ENCODE data around the gene LRRC18.

DNA sequence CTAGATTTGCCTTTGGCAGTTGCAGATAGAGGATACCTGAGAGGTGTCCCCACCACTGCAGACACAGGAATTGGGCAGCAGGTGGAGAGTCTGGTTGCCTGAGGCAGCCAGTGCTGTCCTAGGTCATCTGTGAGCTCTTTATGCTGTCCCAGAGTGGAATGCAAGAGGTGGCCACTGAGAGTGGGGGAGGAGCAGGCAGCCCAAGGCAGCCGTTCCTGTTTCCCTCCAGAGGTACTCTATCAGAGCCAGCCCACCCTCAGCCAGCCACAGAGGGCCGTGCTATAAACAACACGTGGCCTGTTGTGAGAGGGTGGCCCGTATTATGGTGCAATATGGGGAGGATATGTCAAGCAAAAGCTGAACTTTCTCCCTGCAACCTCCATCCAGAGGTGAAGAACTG is 8.5 kb downstream of the LRRC18 start:
- no peak for TF ChIP-seq EZH2 (IDR thresholded peaks at IDR 0.05; ENCODE audit: borderline replicate concordance, low read length)
- TF ChIP-seq, protein P1, sequence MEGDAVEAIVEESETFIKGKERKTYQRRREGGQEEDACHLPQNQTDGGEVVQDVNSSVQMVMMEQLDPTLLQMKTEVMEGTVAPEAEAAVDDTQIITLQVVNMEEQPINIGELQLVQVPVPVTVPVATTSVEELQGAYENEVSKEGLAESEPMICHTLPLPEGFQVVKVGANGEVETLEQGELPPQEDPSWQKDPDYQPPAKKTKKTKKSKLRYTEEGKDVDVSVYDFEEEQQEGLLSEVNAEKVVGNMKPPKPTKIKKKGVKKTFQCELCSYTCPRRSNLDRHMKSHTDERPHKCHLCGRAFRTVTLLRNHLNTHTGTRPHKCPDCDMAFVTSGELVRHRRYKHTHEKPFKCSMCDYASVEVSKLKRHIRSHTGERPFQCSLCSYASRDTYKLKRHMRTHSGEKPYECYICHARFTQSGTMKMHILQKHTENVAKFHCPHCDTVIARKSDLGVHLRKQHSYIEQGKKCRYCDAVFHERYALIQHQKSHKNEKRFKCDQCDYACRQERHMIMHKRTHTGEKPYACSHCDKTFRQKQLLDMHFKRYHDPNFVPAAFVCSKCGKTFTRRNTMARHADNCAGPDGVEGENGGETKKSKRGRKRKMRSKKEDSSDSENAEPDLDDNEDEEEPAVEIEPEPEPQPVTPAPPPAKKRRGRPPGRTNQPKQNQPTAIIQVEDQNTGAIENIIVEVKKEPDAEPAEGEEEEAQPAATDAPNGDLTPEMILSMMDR (IDR thresholded peaks at IDR 0.05; ENCODE audit: low read length), result no peak

Measured in OCI-LY1 (cell line).